Adrenal gland (tissue), 12 donors: ENCODE results near the gene DCHS1. TPM values are rescaled to one million over a fixed set of nuclear protein-coding genes. Genes with fewer than 3 reads are reported as not detected.

Experiments
- polyA plus RNA-seq, 3 donors: library from polyadenylated mRNA; stranded (reverse); fragments of 200-250 nt in 2 of 3; fragments of 350-450 nt in 1 of 3; fragmentation: Illumina TruSeq in 1 of 3; extraction: RNeasy Lipid Tissue Mini Kit (QIAGEN cat#74804) in 1 of 3; gene quantifications; one replicate each; pipeline ENCODE4 v1.2.3, GENCODE V29; 2013 to 2014
- total RNA-seq, 9 donors: library from RNA; depleted of rRNA in 4 of 9; stranded (reverse); fragments of >200 nt in 4 of 9; fragments of 120-200 nt in 1 of 9; fragmentation: NEBNext Ultra II Directional in 1 of 9; extraction: Animal tissue kit (Norgen Biotek cat#: 25700) in 1 of 9; gene quantifications; one replicate each; pipeline versions ENCODE4 v1.1.0 to v1.2.4, GENCODE V29; 2013 to 2023
- donor health status: healthy with polysubstance abuse.
- donor health status: Bipolar disorder and iron deficiency.
- donor health status: DM: yes; HTN: yes; CAD: no.
- donor health status: DM: no; HTN: no; CAD: no.
- donor health status: DM: no; HTN: no; CAD: no.
- donor health status: DM: yes; HTN: yes; CAD: no.

Gene DCHS1
- total and polyA plus RNA-seq, 12 donors = 1.3 to 15.3 (median 11.3) TPM

Other genes starting within 250 kb of the DCHS1 start
- 10 to 100 TPM; 27.2 to 65.2 (median 48.7) TPM for gene APBB1, start 236.7 kb downstream of the DCHS1 start, total RNA-seq
- 10 to 100 TPM; 37.6 to 72.4 (median 53.1) TPM for gene APBB1, start 236.7 kb downstream of the DCHS1 start, polyA plus RNA-seq
- gene HPX, start 214.8 kb downstream of the DCHS1 start, total RNA-seq = 10 to 100 TPM in 1 of 9 donors, 1 to 10 TPM in 7, under 1 TPM in 1; 0.26 to 25.2 (median 1.7) TPM
- gene HPX, start 214.8 kb downstream of the DCHS1 start, polyA plus RNA-seq = 1 to 10 TPM; 1.5 to 1.8 (median 1.8) TPM
- gene TRIM3, start 181.9 kb downstream of the DCHS1 start, total RNA-seq = 10 to 100 TPM in 4 of 9 donors, 1 to 10 TPM in 5; 6.6 to 20.6 (median 9.8) TPM
- gene TRIM3, start 181.9 kb downstream of the DCHS1 start, polyA plus RNA-seq = 10 to 100 TPM in 2 of 3 donors, 1 to 10 TPM in 1; 6.7 to 23.8 (median 16.8) TPM
- gene ARFIP2, start 174.5 kb downstream of the DCHS1 start, total RNA-seq = 100 to 1,000 TPM in 1 of 9 donors, 10 to 100 TPM in 8; 47.4 to 108 (median 61.6) TPM
- 10 to 100 TPM; 51.1 to 65.0 (median 53.1) TPM for gene ARFIP2, start 174.5 kb downstream of the DCHS1 start, polyA plus RNA-seq
- 10 to 100 TPM; 30.3 to 81.9 (median 41.1) TPM for gene TIMM10B, start 174.3 kb downstream of the DCHS1 start, total RNA-seq
- 10 to 100 TPM; 12.1 to 96.9 (median 16.7) TPM for gene TIMM10B, start 174.3 kb downstream of the DCHS1 start, polyA plus RNA-seq
- 10 to 100 TPM in 4 of 9 donors, 1 to 10 TPM in 5; 5.7 to 14.0 (median 8.9) TPM for gene DNHD1, start 158.5 kb downstream of the DCHS1 start, total RNA-seq
- gene DNHD1, start 158.5 kb downstream of the DCHS1 start, polyA plus RNA-seq = 10 to 100 TPM in 2 of 3 donors, 1 to 10 TPM in 1; 3.9 to 27.1 (median 16.8) TPM
- 10 to 100 TPM in 8 of 9 donors, 1 to 10 TPM in 1; 9.4 to 27.5 (median 20.0) TPM for gene RRP8, start 52.2 kb downstream of the DCHS1 start, total RNA-seq
- 10 to 100 TPM; 24.2 to 34.8 (median 33.5) TPM for gene RRP8, start 52.2 kb downstream of the DCHS1 start, polyA plus RNA-seq
- 100 to 1,000 TPM in 8 of 9 donors, 10 to 100 TPM in 1; 99.1 to 191 (median 153) TPM for gene ILK, start 52.0 kb downstream of the DCHS1 start, total RNA-seq
- 100 to 1,000 TPM; 117 to 177 (median 162) TPM for gene ILK, start 52.0 kb downstream of the DCHS1 start, polyA plus RNA-seq
- 100 to 1,000 TPM in 8 of 9 donors, 10 to 100 TPM in 1; 69.7 to 290 (median 174) TPM for gene TAF10, start 43.6 kb downstream of the DCHS1 start, total RNA-seq
- 100 to 1,000 TPM; 280 to 389 (median 310) TPM for gene TAF10, start 43.6 kb downstream of the DCHS1 start, polyA plus RNA-seq
- 100 to 1,000 TPM in 8 of 9 donors, 10 to 100 TPM in 1; 53.2 to 464 (median 335) TPM for gene TPP1, start 36.4 kb downstream of the DCHS1 start, total RNA-seq
- gene TPP1, start 36.4 kb downstream of the DCHS1 start, polyA plus RNA-seq = 100 to 1,000 TPM in 1 of 3 donors, 10 to 100 TPM in 2; 84.2 to 371 (median 96.9) TPM
- 100 to 1,000 TPM in 3 of 9 donors, 10 to 100 TPM in 6; 51.2 to 532 (median 79.8) TPM for gene MRPL17, start 27.5 kb upstream of the DCHS1 start, total RNA-seq
- gene MRPL17, start 27.5 kb upstream of the DCHS1 start, polyA plus RNA-seq = 100 to 1,000 TPM in 1 of 3 donors, 10 to 100 TPM in 2; 77.8 to 141 (median 97.9) TPM
- under 1 TPM in 4 of 9 donors, not detected in 5; 0.14 to 0.64 (median 0.26) TPM for gene OR2AG2, start 116.2 kb upstream of the DCHS1 start, total RNA-seq
- gene OR2AG2, start 116.2 kb upstream of the DCHS1 start, polyA plus RNA-seq = under 1 TPM in 1 of 3 donors, not detected in 2; 0.27 TPM
- gene OR2AG1, start 127.2 kb upstream of the DCHS1 start, total RNA-seq = not detected
- not detected for gene OR2AG1, start 127.2 kb upstream of the DCHS1 start, polyA plus RNA-seq
- under 1 TPM in 5 of 9 donors, not detected in 4; 0.07 to 0.39 (median 0.13) TPM for gene OR6A2, start 143.9 kb upstream of the DCHS1 start, total RNA-seq
- gene OR6A2, start 143.9 kb upstream of the DCHS1 start, polyA plus RNA-seq = not detected
- not detected for gene OR10A5, start 189.9 kb upstream of the DCHS1 start, total RNA-seq
- not detected for gene OR10A5, start 189.9 kb upstream of the DCHS1 start, polyA plus RNA-seq
- not detected for gene OR10A2, start 207.2 kb upstream of the DCHS1 start, total RNA-seq
- not detected for gene OR10A2, start 207.2 kb upstream of the DCHS1 start, polyA plus RNA-seq
- gene OR10A4, start 220.8 kb upstream of the DCHS1 start, total RNA-seq = not detected
- not detected for gene OR10A4, start 220.8 kb upstream of the DCHS1 start, polyA plus RNA-seq
- under 1 TPM in 3 of 9 donors, not detected in 6; 0.11 to 0.34 (median 0.28) TPM for gene OR2D2, start 236.7 kb upstream of the DCHS1 start, total RNA-seq
- gene OR2D2, start 236.7 kb upstream of the DCHS1 start, polyA plus RNA-seq = not detected